H1 (cell line): ENCODE data around the gene TBKBP1. TPM values are rescaled to one million over a fixed set of nuclear protein-coding genes. Genes with fewer than 3 reads are reported as not detected.

Source experiments
- CTCF ChIA-PET: fragments of 300-600 bp; sonication (Branson Sonifier 250); formaldehyde crosslinking; loops from one replicate; lab custom pipeline; 2021; ENCODE audit not compliant: partially characterized antibody; lab: Charles Lee
- POLR2A ChIA-PET: fragments of 300-600 bp; sonication (Branson Sonifier 250); formaldehyde crosslinking; loops from one replicate; lab custom pipeline; 2021; ENCODE audit warnings: inconsistent platforms; ENCODE audit not compliant: partially characterized antibody; lab: Charles Lee
- DNase-seq, 2 experiments: peaks; one replicate each; pipeline versions ENCODE4 v3.0.0 to v3.0.0-alpha.2; 2010 to 2022; ENCODE audit warnings: low spot score in 2 of 2, low read depth in 1 of 2, mixed read lengths in 1 of 2
- FAIRE-seq: peaks from 2 replicates; lab custom pipeline; 2011; peaks lifted over from hg19 to GRCh38; lab: Jason Lieb, UNC
- H2AFZ ChIP-seq: 2 replicates; pipeline ENCODE4 v1.8.1; 2012; ENCODE audit warnings: low read length, inconsistent platforms
- H2AK5ac ChIP-seq: 2 replicates; pipeline ENCODE4 v1.6.1; 2013; ENCODE audit warnings: low read depth, low read length
- H2BK120ac ChIP-seq: replicated peaks from 2 replicates; pipeline ENCODE3; 2013; ENCODE audit warnings: low read depth, low read length, inconsistent platforms
- H2BK12ac ChIP-seq: 2 replicates; pipeline ENCODE4 v1.6.1; 2013; ENCODE audit warnings: low read depth, low read length
- H2BK15ac ChIP-seq: 2 replicates; pipeline ENCODE4 v1.6.1; 2013; ENCODE audit warnings: low read length
- H2BK20ac ChIP-seq: 2 replicates; pipeline ENCODE4 v1.6.1; 2013; ENCODE audit warnings: low read length
- H2BK5ac ChIP-seq: 2 replicates; pipeline ENCODE4 v1.6.1; 2013; ENCODE audit warnings: low read depth, low read length
- H3K14ac ChIP-seq: 2 replicates; pipeline ENCODE4 v1.6.1; 2013; ENCODE audit warnings: inconsistent platforms; ENCODE audit not compliant: insufficient read length
- H3K18ac ChIP-seq: 2 replicates; pipeline ENCODE4 v1.6.1; 2013; ENCODE audit warnings: low read length; ENCODE audit errors: extremely low read depth
- H3K23ac ChIP-seq: 2 replicates; pipeline ENCODE4 v1.6.1; 2013; ENCODE audit warnings: inconsistent platforms; ENCODE audit not compliant: insufficient read length
- H3K23me2 ChIP-seq: 2 replicates; pipeline ENCODE4 v1.6.1; 2013; ENCODE audit warnings: low read depth, low read length
- H3K27ac ChIP-seq: 2 replicates; pipeline ENCODE4 v1.6.1; 2011; ENCODE audit warnings: low read depth, low read length, inconsistent platforms
- H3K27me3 ChIP-seq, 4 experiments: replicated peaks in 1 of 4; 1 replicate in 1 of 4; 2 replicates in 3 of 4; pipeline versions ENCODE4 v1.6.1 to v1.8.1; 2011 to 2013; ENCODE audit warnings: low read length in 3 of 4, mild to moderate bottlenecking in 3 of 4, inconsistent platforms in 2 of 4, mixed read lengths in 2 of 4, moderate library complexity in 1 of 4; ENCODE audit not compliant: control insufficient read depth in 3 of 4, insufficient read depth in 3 of 4; ENCODE audit errors: extremely low read depth in 1 of 4
- H3K36me3 ChIP-seq, 4 experiments: 2 replicates each; pipeline versions ENCODE4 v1.6.1 to v1.8.1; 2011 to 2013; ENCODE audit warnings: mild to moderate bottlenecking in 4 of 4, low read length in 3 of 4, moderate library complexity in 2 of 4, control low read depth in 1 of 4, inconsistent platforms in 1 of 4; ENCODE audit not compliant: insufficient read depth in 4 of 4, control insufficient read depth in 2 of 4
- H3K4ac ChIP-seq: replicated peaks from 2 replicates; pipeline ENCODE3; 2013; ENCODE audit warnings: low read length, low read depth, mixed read lengths, inconsistent platforms; ENCODE audit not compliant: insufficient read length
- H3K4me1 ChIP-seq, 4 experiments: replicated peaks in 1 of 4; 1 replicate in 1 of 4; 2 replicates in 3 of 4; pipeline versions ENCODE4 v1.6.1 to v1.8.1; 2011 to 2013; ENCODE audit warnings: low read length in 3 of 4, inconsistent platforms in 2 of 4, mixed read lengths in 1 of 4; ENCODE audit not compliant: insufficient read depth in 4 of 4, control insufficient read depth in 3 of 4
- H3K4me2 ChIP-seq, 2 experiments: 2 replicates each; pipeline versions ENCODE4 v1.6.1 to v1.8.1; 2011 to 2013; ENCODE audit warnings: low read depth in 2 of 2, low read length in 2 of 2, control low read depth in 1 of 2, inconsistent platforms in 1 of 2, mild to moderate bottlenecking in 1 of 2; ENCODE audit not compliant: insufficient read depth in 1 of 2
- H3K4me3 ChIP-seq, 4 experiments: fragments of 200-600, 300-600 bp in 1 of 4; sonication (generic), shearing (Covaris generic), sonication (Bioruptor Twin) in 1 of 4; 2 replicates each; pipeline versions ENCODE4 v1.5.1 to v1.8.1; 2011 to 2016; ENCODE audit warnings: low read length in 4 of 4, low read depth in 3 of 4, control low read depth in 2 of 4, inconsistent platforms in 2 of 4, mild to moderate bottlenecking in 2 of 4, mixed read lengths in 1 of 4, moderate library complexity in 1 of 4; ENCODE audit not compliant: insufficient read depth in 2 of 4; ENCODE audit errors: extremely low read depth in 1 of 4
- H3K56ac ChIP-seq: replicated peaks from 2 replicates; pipeline ENCODE3; 2013; ENCODE audit warnings: low read depth, mild to moderate bottlenecking, mixed read lengths, low read length, inconsistent platforms; ENCODE audit not compliant: insufficient read length
- H3K79me1 ChIP-seq: 2 replicates; pipeline ENCODE4 v1.6.1; 2013; ENCODE audit warnings: low read depth, low read length, control low read depth
- H3K79me2 ChIP-seq, 2 experiments: 2 replicates each; pipeline versions ENCODE4 v1.6.1 to v1.8.1; 2012 to 2013; ENCODE audit warnings: low read length in 2 of 2, mild to moderate bottlenecking in 2 of 2, inconsistent platforms in 1 of 2; ENCODE audit not compliant: insufficient read depth in 2 of 2, control insufficient read depth in 1 of 2
- H3K9ac ChIP-seq, 4 experiments: replicated peaks in 1 of 4; 1 replicate in 1 of 4; 2 replicates in 3 of 4; pipeline versions ENCODE4 v1.6.1 to v1.8.1; 2011 to 2013; ENCODE audit warnings: low read depth in 3 of 4, low read length in 3 of 4, control low read depth in 2 of 4, mild to moderate bottlenecking in 2 of 4, moderate library complexity in 2 of 4, inconsistent platforms in 1 of 4; ENCODE audit errors: extremely low read depth in 1 of 4
- H3K9me3 ChIP-seq, 2 experiments: 2 replicates each; pipeline versions ENCODE4 v1.6.1 to v1.8.1; 2012 to 2013; ENCODE audit warnings: mild to moderate bottlenecking in 2 of 2, moderate library complexity in 2 of 2, control low read depth in 1 of 2, inconsistent platforms in 1 of 2, low read depth in 1 of 2, low read length in 1 of 2, mixed read lengths in 1 of 2; ENCODE audit not compliant: insufficient read depth in 2 of 2
- H4K20me1 ChIP-seq, 2 experiments: replicated peaks in 1 of 2; 2 replicates each; pipeline versions ENCODE3 to v1.8.1; 2011 to 2013; ENCODE audit warnings: inconsistent platforms in 2 of 2, low read length in 2 of 2, mild to moderate bottlenecking in 1 of 2; ENCODE audit not compliant: insufficient read depth in 2 of 2, control insufficient read depth in 1 of 2
- H4K5ac ChIP-seq: 2 replicates; pipeline ENCODE4 v1.6.1; 2013; ENCODE audit warnings: low read length, low read depth, mixed read lengths, inconsistent platforms; ENCODE audit not compliant: insufficient read length
- H4K8ac ChIP-seq: 2 replicates; pipeline ENCODE4 v1.8.0; 2013; ENCODE audit warnings: mild to moderate bottlenecking, moderate library complexity, low read length, inconsistent platforms; ENCODE audit not compliant: insufficient read depth; ENCODE audit errors: extremely low read depth
- H4K91ac ChIP-seq: replicated peaks from 2 replicates; pipeline ENCODE3; 2013; ENCODE audit warnings: low read length, mixed read lengths, inconsistent platforms; ENCODE audit not compliant: insufficient read length
- CBX8 ChIP-seq: fragments of 300-800, 300-1000 bp; sonication (generic); IDR thresholded peaks from 2 replicates; pipeline ENCODE4 v1.7.1; 2016; ENCODE audit warnings: low read depth, low read length, borderline replicate concordance
- EGR1 ChIP-seq: IDR thresholded peaks from 2 replicates; pipeline ENCODE4 v1.6.1; 2011; ENCODE audit warnings: low read depth, low read length, borderline replicate concordance
- HDAC6 ChIP-seq: IDR thresholded peaks from one replicate; pipeline ENCODE4 v1.7.1; 2012; ENCODE audit warnings: low read depth, mild to moderate bottlenecking, inconsistent platforms, low read length, moderate library complexity
- MAFK ChIP-seq: IDR thresholded peaks from 2 replicates; pipeline ENCODE4 v1.6.1; 2012; ENCODE audit warnings: low read depth, mild to moderate bottlenecking, improper control_type of control experiment, low read length
- POLR2AphosphoS5 ChIP-seq: IDR thresholded peaks from 2 replicates; pipeline ENCODE4 v1.6.1; 2011; ENCODE audit warnings: low read depth, low read length
- SIRT6 ChIP-seq: IDR thresholded peaks from one replicate; pipeline ENCODE4 v1.7.1; 2012; ENCODE audit warnings: low read length, inconsistent platforms
- SP1 ChIP-seq: IDR thresholded peaks from 2 replicates; pipeline ENCODE4 v1.6.1; 2011; ENCODE audit warnings: low read depth, low read length
- SUZ12 ChIP-seq: fragments of 200-600 bp; sonication (generic); IDR thresholded peaks from 2 replicates; pipeline ENCODE4 v1.6.1; 2012; ENCODE audit warnings: mild to moderate bottlenecking, inconsistent platforms, low read length, moderate library complexity, mixed read lengths
- WGBS, 2 experiments: shearing (Covaris generic) in 1 of 2; methylation state at CpG; one replicate each; pipeline versions ENCODE4 v1.1.6 to v1.1.7; 2013 to 2015; ENCODE audit warnings: low lambda C conversion rate in 2 of 2, mixed read lengths in 2 of 2, inconsistent platforms in 1 of 2, low coverage in 1 of 2, missing lambda C conversion rate in 1 of 2; ENCODE audit not compliant: insufficient replicate concordance in 2 of 2, insufficient coverage in 1 of 2, insufficient read length in 1 of 2; ENCODE audit errors: extremely low coverage in 1 of 2, missing lambda C conversion rate in 1 of 2; 5-methylcytosine and 5-hydroxymethylcytosine counted together
- polyA plus RNA-seq, 7 experiments: library from polyadenylated mRNA; depleted of rRNA in 3 of 7; stranded (reverse) in 5 of 7; unstranded in 2 of 7; fragments of >200 nt in 5 of 7; fragments of 200-250 nt in 2 of 7; gene quantifications; 1 replicate in 5 of 7; 2 replicates in 1 of 7; 4 replicates in 1 of 7; pipeline versions ENCODE4 v1.2.1 to v1.2.3, GENCODE V29; 2011 to 2013; ENCODE audit warnings: missing spikeins in 2 of 7, mixed read lengths in 2 of 7
- total RNA-seq: library from RNA; stranded (reverse); fragmentation: NEBNext Ultra II Directional; extraction: Animal tissue kit (Norgen Biotek cat#: 25700); gene quantifications from 2 replicates; pipeline ENCODE4 v1.2.1, GENCODE V29; 2021

TBKBP1 gene
- total and polyA plus RNA-seq, 2 of the 8 experiments (the other 6 are each of a cell fraction or from before 2014, with no cell fraction given), result 6.3 to 15.1 TPM

DNA sequence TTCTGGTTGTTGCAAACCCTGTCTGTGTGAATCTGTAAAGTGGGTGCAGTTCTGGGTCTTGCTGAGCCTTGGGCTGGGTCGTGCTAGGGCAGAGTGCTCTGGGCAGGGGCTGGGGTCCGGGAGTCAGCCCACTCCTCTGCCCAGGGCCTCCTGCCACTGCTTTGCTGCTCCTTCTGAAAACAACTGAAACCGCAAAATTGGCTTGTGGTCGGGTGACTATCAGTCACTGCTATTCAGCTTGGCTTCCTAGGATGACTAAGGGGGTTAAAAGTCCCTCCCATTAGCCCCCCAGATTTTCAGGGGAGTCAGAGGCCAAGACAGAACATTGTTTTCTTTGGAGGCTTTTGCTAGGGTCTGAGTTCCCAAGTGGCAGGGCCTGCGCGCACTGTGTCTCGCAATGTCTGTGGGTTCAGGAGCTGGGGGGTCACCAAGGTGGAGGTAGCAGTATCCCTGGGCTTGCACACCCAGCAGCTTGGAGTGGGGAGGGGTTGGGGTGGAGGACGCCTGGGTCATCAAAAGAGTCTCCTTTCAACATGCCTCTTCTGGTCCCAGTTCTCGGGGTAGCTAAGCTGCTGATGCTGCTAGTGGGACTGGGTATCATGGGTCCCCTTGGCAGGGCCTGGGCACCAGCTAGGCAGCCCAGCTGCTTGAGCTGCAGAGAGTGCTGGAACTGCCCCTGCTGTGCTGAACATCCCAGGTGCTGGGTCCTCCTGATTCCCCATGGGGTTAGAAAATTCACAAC, 25.6 kb downstream of the TBKBP1 start:
- Histone ChIP-seq H3K23ac (no peak overlapping the region), H3K36me3 (no peaks in the 10 kb centered on the region), H2AFZ (no peak overlapping the region), H3K9me3 (no peaks in the 10 kb centered on the region), H3K14ac (no peak overlapping the region), H4K8ac (no peak overlapping the region), H3K4me1 (peaks cover 0 to 26% (median 11%) of the 10 kb centered on the region in 4 experiments; a peak in 6 of 7 replicates), H3K9ac (no peak overlapping the region), H4K5ac (no peak overlapping the region), H3K27ac (no peak overlapping the region), H2BK12ac (no peak overlapping the region), H3K4me2 (no peak overlapping the region), H3K56ac (no peak overlapping the region), H3K23me2 (no peaks in the 10 kb centered on the region), H2AK5ac (no peak overlapping the region), H2BK15ac (peak overlapping the region; percentile 49), H4K91ac (no peak overlapping the region), H4K20me1 (no peaks in the 10 kb centered on the region), H3K79me2 (no peaks in the 10 kb centered on the region), H3K27me3 (peaks cover 0 to 25% (median 22%) of the 10 kb centered on the region in 4 experiments; a peak in 6 of 7 replicates), H2BK20ac (no peak overlapping the region), H2BK120ac (no peak overlapping the region), H3K4ac (no peak overlapping the region), H2BK5ac (no peak overlapping the region), H3K18ac (no peak overlapping the region), H3K79me1 (no peaks in the 10 kb centered on the region), H3K4me3 (no peak overlapping the region)
- TF ChIP-seq POLR2AphosphoS5 (no peak), MAFK (no peak), HDAC6 (no peak), EGR1 (no peak), CBX8 (no peak), SP1 (no peak), SIRT6 (no peak), SUZ12 (no peak)
- POLR2A ChIA-PET, result interaction anchor here (0.8 to 1.6 kb wide), 4 partner anchors 9 to 36 kb away, joined by 3 to 8 read pairs (median 3); no protein-coding TSS in a partner anchor
- DNase-seq (no peak), FAIRE-seq (no peak)
- CTCF ChIA-PET, result interaction anchor here (1.4 to 8.3 kb wide), 7 partner anchors 12 to 57 kb away, joined by 3 to 179 read pairs (median 5); partner anchors contain the start of genes TBKBP1 and TBX21
- 91% methylated on average over 9 of the region's 9 CpGs; no CpG with 5 or more reads in 1 of the 2 experiments for WGBS, 2 experiments
